ENCODE results near the gene CD81. TPM values are rescaled to one million over a fixed set of nuclear protein-coding genes. Genes with fewer than 3 reads are reported as not detected.

Gene CD81
- total and polyA plus RNA-seq, 2 experiments from 2014 or later = 88.6 to 290 TPM

DNA sequence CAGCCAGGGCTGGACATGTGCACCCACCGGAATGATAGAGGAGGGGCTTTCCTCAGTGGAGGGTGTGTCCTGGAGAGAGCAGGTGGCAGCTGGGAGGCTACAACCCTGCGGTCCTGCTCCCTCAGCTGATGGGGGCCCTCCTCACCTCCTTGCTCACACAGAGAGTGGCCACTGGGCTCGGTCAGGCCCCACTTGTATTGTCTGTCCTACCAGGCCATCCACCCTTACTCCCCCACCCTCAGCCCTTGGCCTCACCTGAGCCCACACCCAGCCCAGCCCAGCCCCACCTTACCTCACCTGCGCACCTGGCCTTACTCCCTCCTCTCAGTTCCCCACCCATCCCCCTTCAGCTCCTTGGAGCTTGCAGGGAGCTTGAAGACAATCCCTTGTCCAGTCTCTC, 64.1 kb downstream of the CD81 start (continued):
- TF ChIP-seq REST (IDR thresholded peaks at IDR 0.05; ENCODE audit: unreplicated experiment) (no peak), EZH2 (IDR thresholded peaks at IDR 0.05; ENCODE audit: low read depth, unreplicated experiment) (no peak), NANOG (IDR thresholded peaks at IDR 0.05; ENCODE audit: borderline replicate concordance) (no peak)

DNA sequence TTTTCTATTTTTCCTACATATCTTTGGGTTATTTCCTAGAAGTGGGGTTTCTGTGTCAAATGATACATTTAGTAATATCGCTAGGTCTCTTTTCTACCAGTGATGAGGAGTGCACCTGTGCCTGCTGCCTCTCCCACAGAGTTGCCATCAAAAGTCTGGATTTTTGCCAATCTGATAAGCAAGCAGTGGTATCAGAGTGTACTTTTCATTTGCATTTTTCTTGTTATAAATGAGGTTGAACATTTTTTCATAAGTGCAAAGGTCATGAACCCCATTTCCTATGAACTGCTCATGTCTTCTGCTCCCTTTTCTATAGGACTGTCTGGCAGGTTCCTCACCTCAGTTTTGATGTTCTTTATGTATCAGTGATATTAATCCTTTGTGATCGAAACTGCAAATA, 65.5 kb downstream of the CD81 start:
- H3K4me1 Mint-ChIP-seq = no peaks in the 10 kb centered on the region; the same call in 2 of the 3 replicates
- Histone ChIP-seq H3K79me2 (replicated peaks; ENCODE audit: insufficient read depth) (no peaks in the 10 kb centered on the region), H3K36me3 (ENCODE audit: insufficient read depth) (no peaks in the 10 kb centered on the region), H3K27ac (ENCODE audit: low read depth) (no peak overlapping the region), H3K27me3 (ENCODE audit: insufficient read depth) (peaks cover 57% of the 10 kb centered on the region), H3K4me3 (no peak overlapping the region), H3K4me2 (no peak overlapping the region), H3K4me1 (ENCODE audit: insufficient read depth) (no peaks in the 10 kb centered on the region; the same call in 1 of the 2 replicates), H4K20me1 (replicated peaks; ENCODE audit: insufficient read depth) (no peaks in the 10 kb centered on the region), H2AFZ (no peak overlapping the region), H3F3A (replicated peaks; ENCODE audit: low read depth) (no peaks in the 10 kb centered on the region), H3K9me2 (ENCODE audit: insufficient read depth) (no peaks in the 10 kb centered on the region)
- H3K27me3 Mint-ChIP-seq (ENCODE audit: insufficient read depth, low read depth, poor library complexity) = peaks cover 58% of the 10 kb centered on the region
- H3K36me3 Mint-ChIP-seq (ENCODE audit: low read depth) = no peaks in the 10 kb centered on the region
- TF ChIP-seq ZNF331 (CRISPR knock-in tag; IDR thresholded peaks at IDR 0.05; ENCODE audit: low read depth) = no peak
- ATAC-seq = no peak
- H3K27ac Mint-ChIP-seq = no peak overlapping the region
- H3K9me3 Mint-ChIP-seq = no peaks in the 10 kb centered on the region
- no peak for DNase-seq (ENCODE audit: low spot score)
- no peak overlapping the region for H3K4me3 Mint-ChIP-seq

- Mint-ChIP-seq H3K9me3 (no peaks in the 10 kb centered on the region), H3K4me1 (no peaks in the 10 kb centered on the region; the same call in 2 of the 3 replicates), H3K4me3 (peak overlapping the region; percentile 43; the same call in 2 of the 3 replicates), H3K27ac (no peak overlapping the region), H3K36me3 (ENCODE audit: low read depth) (no peaks in the 10 kb centered on the region), H3K27me3 (ENCODE audit: insufficient read depth, low read depth, poor library complexity) (peaks cover 53% of the 10 kb centered on the region)
- Histone ChIP-seq H3K4me2 (peak overlapping the region; percentile 78), H3K27ac (ENCODE audit: low read depth) (no peak overlapping the region), H3K9me2 (ENCODE audit: insufficient read depth) (no peaks in the 10 kb centered on the region), H4K20me1 (replicated peaks; ENCODE audit: insufficient read depth) (no peaks in the 10 kb centered on the region), H3K4me1 (ENCODE audit: insufficient read depth) (no peaks in the 10 kb centered on the region; the same call in 1 of the 2 replicates), H3K79me2 (replicated peaks; ENCODE audit: insufficient read depth) (no peaks in the 10 kb centered on the region), H3K4me3 (peak overlapping the region; percentile 68; the same call in 1 of the 2 replicates), H3K27me3 (ENCODE audit: insufficient read depth) (peaks cover 62% of the 10 kb centered on the region), H3K36me3 (ENCODE audit: insufficient read depth) (no peaks in the 10 kb centered on the region), H3F3A (replicated peaks; ENCODE audit: low read depth) (no peaks in the 10 kb centered on the region), H2AFZ (no peak overlapping the region)
- ATAC-seq (no peak; the same call in 2 of the 3 replicates), DNase-seq (ENCODE audit: low spot score) (no peak)
- TF ChIP-seq NANOG (IDR thresholded peaks at IDR 0.05; ENCODE audit: borderline replicate concordance) (no peak), ZNF114 (CRISPR knock-in tag; IDR thresholded peaks at IDR 0.05) (no peak), EZH2phosphoT487 (IDR thresholded peaks at IDR 0.05; ENCODE audit: unreplicated experiment) (no peak), JUNB (IDR thresholded peaks at IDR 0.05; ENCODE audit: unreplicated experiment) (no peak), CTCF (conservative IDR thresholded peaks at IDR 0.05; ENCODE audit: low read depth in 2 of 2) (no peak), POLR2AphosphoS5 (IDR thresholded peaks at IDR 0.05; ENCODE audit: low read depth) (no peak), CREB1 (CRISPR knock-in tag; IDR thresholded peaks at IDR 0.05; ENCODE audit: low read depth) (no peak)
- TF ChIP-seq, protein P1, sequence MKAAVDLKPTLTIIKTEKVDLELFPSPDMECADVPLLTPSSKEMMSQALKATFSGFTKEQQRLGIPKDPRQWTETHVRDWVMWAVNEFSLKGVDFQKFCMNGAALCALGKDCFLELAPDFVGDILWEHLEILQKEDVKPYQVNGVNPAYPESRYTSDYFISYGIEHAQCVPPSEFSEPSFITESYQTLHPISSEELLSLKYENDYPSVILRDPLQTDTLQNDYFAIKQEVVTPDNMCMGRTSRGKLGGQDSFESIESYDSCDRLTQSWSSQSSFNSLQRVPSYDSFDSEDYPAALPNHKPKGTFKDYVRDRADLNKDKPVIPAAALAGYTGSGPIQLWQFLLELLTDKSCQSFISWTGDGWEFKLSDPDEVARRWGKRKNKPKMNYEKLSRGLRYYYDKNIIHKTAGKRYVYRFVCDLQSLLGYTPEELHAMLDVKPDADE (IDR thresholded peaks at IDR 0.05) = no peak
Measured at GRCh38 chr11:2443406-2443805, 66.3 kb downstream of the CD81 start.
